Fibroblast of skin of left quadriceps (primary cell): ENCODE measurements around the gene SHQ1.
"Not testable (repeated sequence)": the region's sequence is repeated elsewhere in the genome, so short reads cannot be mapped to it uniquely, and the experiment has no call there.

Source experiments
- DNase-seq, 2 experiments: peaks; one replicate each; pipeline ENCODE4 v3.0.0-alpha.2; 2013; ENCODE audit warnings: low read depth in 2 of 2

SHQ1 gene

GRCh38 chr3:72800869-72801268 is 47.4 kb downstream of the SHQ1 start:
- DNase-seq = no peak

GRCh38 chr3:72798552-72799195 is 49.6 kb downstream of the SHQ1 start:
- DNase-seq = no peak

- DNase-seq = no peak
These were observed 50.3 kb downstream of the SHQ1 start for GRCh38 chr3:72797773-72798543.

GRCh38 chr3:72794079-72794478 is 54.2 kb downstream of the SHQ1 start:
- no peak for DNase-seq

- no peak for DNase-seq
These were observed 57.1 kb downstream of the SHQ1 start for GRCh38 chr3:72791161-72791560.

- no peak for DNase-seq
These were observed 58.5 kb downstream of the SHQ1 start for GRCh38 chr3:72789786-72790185.

- DNase-seq = not testable (repeated sequence)
These were observed 60.0 kb downstream of the SHQ1 start for GRCh38 chr3:72788232-72788631.

- no peak for DNase-seq
These were observed 61.6 kb downstream of the SHQ1 start for GRCh38 chr3:72786668-72787067.

- no peak for DNase-seq
These were observed 64.0 kb downstream of the SHQ1 start for GRCh38 chr3:72784226-72784625.

GRCh38 chr3:72782521-72782920 is 65.7 kb downstream of the SHQ1 start:
- no peak for DNase-seq

- DNase-seq = no peak
These were observed 78.3 kb downstream of the SHQ1 start for GRCh38 chr3:72769758-72770540.

GRCh38 chr3:72768936-72769335 is 79.3 kb downstream of the SHQ1 start:
- DNase-seq = no peak

- no peak for DNase-seq
These were observed 79.8 kb downstream of the SHQ1 start for GRCh38 chr3:72768481-72768880.

GRCh38 chr3:72768006-72768441 is 80.2 kb downstream of the SHQ1 start:
- no peak for DNase-seq

GRCh38 chr3:72766866-72767265 is 81.4 kb downstream of the SHQ1 start:
- no peak for DNase-seq

GRCh38 chr3:72763751-72764440 is 84.3 kb downstream of the SHQ1 start:
- no peak for DNase-seq

- DNase-seq = no peak
These were observed 86.8 kb downstream of the SHQ1 start for GRCh38 chr3:72761410-72761809.

GRCh38 chr3:72760225-72760624 is 88.0 kb downstream of the SHQ1 start:
- DNase-seq = no peak

GRCh38 chr3:72756900-72757299 is 91.3 kb downstream of the SHQ1 start:
- DNase-seq = no peak

GRCh38 chr3:72754582-72754981 is 93.7 kb downstream of the SHQ1 start:
- no peak for DNase-seq

- DNase-seq = no peak
These were observed 94.8 kb downstream of the SHQ1 start for GRCh38 chr3:72753495-72753894.

- no peak for DNase-seq
These were observed 97.8 kb downstream of the SHQ1 start for GRCh38 chr3:72750405-72750965.
